NCI-H2227 (cell line): ENCODE results near the gene NHP2.
A peak's percentile ranks its signal among the peaks of the same experiment; 100 is the strongest.

ENCODE experiments used
- DNase-seq: peaks from one replicate; lab custom pipeline; 2025; ENCODE audit not compliant: unreplicated experiment; lab: John Stamatoyannopoulos, UW

The NHP2 gene

DNA sequence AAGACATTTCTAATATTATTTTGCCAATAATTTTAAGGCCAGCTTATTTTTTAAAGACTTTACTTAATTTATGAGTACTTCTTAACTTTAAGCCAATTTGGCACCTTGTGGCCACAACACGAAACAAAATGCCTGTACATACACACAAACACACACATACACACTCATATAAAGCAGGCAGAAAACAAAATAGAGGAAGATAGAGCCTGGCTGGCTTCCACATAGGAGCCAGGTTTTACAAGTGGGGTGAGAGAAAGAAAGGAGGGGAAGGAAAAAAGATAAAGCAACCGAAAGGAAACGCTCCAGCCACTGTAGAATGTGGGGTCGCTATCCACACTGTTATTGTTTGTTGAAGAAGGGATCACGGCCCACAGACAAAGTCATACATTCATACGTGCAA lies 23.1 kb upstream of the NHP2 start:
- no peak for DNase-seq

DNA sequence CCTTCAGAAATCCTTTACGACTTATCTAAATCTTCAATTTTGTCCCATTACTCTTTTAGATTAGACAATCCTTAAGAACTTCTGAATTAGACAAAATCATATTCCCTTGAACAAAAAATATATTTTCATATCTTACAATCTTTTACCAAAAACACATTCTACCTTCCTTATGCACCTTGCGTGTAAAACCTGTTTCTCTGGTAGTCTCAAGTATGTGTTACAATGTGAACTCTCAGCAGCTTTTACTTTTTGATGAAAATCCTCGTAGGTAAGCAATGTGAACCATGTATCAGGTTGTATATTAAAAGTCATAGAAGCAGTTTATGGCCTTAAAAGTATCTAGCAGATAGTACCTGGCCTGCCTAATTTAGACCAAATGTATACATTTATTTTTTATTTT lies 20.8 kb upstream of the NHP2 start:
- DNase-seq, result no peak

DNA sequence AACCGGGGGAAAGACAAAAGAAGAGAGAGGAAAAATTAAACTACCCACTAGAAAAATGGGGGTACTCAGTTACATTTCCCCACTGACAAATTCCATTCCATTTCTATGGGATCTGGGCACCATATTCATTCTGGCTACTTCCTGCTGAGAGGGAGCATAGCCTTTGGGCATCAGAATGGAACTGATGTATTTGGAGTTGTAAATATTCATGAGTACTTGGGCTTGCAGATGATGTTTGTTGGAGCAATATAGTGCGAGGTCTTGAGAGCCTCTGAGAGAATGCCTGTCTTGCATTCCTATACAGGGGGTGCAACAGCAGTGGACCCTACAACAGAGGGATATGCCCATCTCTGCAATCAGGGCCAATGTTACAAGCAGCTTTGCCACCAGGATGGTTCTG lies 16.8 kb upstream of the NHP2 start:
- DNase-seq, result no peak

DNA sequence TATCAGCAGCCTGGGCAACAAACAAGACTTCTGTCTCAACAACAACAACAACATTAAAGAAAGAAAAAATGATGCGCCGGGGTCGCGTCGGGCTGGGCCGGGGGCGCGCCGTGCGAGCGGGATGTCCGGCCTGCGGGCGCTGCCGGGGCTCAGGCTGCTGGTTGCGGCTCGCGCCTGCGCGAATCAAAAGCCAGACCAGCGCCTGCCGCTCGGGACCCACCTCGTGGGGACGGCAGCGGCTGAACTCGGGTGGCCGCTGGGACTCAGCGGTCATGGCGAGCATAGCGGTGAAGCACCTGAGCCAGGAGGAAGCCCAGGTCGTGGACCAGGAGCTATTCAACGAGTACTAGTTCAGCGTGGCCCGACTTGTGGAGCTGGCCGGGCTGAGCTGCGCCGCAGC lies 11.9 kb upstream of the NHP2 start:
- no peak for DNase-seq

GRCh38 chr5:178163772-178164735 lies 10.4 kb upstream of the NHP2 start:
- DNase-seq, result peak; percentile 89

DNA sequence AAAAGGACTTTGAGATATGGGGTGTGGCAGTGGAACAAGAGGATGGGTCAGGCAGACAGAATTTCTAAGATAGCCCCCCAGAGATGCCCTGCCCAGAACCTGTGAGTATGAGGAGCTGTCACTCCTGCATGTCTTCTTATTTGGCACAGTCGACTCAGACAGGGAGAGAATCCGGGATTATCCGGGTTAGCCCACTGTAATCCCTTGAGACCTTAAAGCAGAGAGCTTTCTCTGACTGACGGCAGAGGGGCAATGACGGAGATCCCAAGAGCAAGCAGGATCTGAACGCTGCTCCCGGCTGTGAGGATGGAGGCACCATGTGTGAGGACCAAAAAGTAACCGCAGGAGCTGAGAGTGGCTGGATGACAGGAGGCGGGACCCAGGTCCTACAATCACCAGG lies 8.8 kb upstream of the NHP2 start:
- no peak for DNase-seq

DNA sequence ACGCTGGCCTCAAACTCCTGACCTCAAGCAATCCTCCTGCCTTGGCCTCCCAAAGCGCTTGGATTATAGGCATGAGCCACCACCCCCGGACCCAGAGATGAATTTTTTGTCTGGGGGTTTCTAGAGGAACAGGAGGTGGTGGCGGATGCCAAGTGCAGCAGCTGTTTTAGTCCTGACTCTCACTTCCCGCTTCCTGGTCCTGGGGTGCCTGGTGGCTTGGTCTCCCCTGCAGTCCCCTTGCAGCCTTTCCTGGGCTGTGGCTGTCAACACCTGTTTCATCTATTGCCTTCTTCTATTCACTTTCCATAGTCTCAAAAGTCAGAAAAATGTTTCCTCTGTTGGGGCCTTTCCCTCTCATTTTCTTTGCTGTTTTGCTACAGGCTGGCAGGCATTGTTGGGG lies 6.5 kb upstream of the NHP2 start:
- no peak for DNase-seq

- DNase-seq, result no peak
Measured at GRCh38 chr5:178155065-178155464, 1.4 kb upstream of the NHP2 start.

DNA sequence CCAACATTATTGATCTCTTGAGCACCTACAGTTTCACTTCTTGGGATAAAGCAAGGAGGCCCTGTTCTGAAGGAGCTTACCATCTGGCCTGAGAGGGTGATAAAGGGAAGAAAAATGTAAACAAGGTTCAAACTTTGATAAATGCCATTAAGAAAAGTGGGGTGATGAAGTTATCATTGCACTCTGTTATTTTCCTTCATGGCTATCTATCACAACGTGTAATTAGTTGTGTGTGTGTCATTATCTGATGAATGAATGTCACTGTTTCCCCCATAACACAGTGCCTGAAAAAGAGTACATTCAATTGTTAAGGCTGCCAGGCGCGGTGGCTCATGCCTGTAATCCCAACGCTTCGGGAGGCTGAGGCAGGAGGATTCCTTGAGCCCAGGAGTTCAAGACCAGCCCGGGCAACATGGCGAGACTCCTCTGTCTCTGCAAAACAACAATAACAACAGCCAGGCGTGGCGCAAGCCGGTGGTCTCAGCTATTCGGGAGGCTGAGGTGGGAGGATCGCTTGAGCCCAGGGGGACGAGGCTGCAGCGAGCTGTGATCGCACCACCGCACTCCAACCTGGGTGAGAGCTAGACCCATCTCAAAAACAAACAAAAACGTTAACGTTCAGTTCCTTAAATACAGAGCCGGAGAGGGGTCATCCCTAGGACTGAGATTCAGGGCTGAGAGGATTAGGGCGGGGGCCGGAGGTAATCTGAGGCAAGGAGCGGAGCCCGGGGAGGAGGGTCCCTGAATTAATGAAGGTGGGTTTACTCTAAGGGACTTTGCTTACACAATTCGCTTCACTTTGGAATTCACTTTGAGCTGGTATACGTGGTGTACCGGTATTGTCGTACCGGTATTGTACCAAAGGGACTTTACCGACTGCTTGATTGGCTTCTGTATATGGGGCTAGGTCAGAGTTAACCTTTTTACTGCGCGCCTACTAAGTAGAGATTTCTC lies 917 bp downstream of the NHP2 start:
- DNase-seq, result no peak

- DNase-seq, result peak; percentile 15
Measured at GRCh38 chr5:178150977-178151734, 2.5 kb downstream of the NHP2 start.

GRCh38 chr5:178149199-178149932 lies 4.3 kb downstream of the NHP2 start:
- DNase-seq, result no peak

GRCh38 chr5:178147406-178147805 lies 6.3 kb downstream of the NHP2 start:
- DNase-seq, result no peak

GRCh38 chr5:178145965-178146820 lies 7.5 kb downstream of the NHP2 start:
- peak; percentile 65 for DNase-seq

DNA sequence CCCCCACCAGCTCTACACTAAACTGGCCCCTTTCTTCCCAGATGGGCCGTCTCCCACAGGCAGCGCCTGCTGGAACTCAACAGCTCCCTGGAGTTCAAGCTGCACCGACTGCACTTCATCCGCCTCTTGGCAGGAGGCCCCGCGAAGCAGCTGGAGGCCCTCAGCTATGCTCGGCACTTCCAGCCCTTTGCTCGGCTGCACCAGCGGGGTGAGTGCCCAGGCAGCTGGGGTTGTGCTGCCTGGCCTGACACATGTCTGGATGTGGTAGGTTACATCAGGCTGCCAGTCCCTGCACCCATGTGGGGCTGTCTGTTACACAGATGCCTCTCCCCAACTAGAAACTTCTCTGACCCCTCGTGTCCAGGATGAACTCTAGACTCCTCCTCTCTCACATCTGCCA lies 9.8 kb downstream of the NHP2 start:
- DNase-seq, result no peak

- DNase-seq, result no peak
Measured at GRCh38 chr5:178143246-178143645, 10.4 kb downstream of the NHP2 start.

DNA sequence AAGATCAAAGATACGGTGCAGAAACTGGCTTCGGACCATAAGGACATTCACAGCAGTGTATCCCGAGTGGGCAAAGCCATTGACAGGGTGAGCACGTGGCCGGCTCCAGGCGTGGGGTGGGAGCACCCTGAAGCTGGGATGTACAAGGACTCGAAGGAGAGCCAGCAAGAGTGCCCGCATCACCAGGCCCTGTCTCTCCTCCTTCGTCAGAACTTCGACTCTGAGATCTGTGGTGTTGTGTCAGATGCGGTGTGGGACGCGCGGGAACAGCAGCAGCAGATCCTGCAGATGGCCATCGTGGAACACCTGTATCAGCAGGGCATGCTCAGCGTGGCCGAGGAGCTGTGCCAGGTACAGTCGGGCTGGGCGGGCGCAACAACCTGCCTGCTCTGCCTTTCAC lies 11.0 kb downstream of the NHP2 start:
- no peak for DNase-seq

DNA sequence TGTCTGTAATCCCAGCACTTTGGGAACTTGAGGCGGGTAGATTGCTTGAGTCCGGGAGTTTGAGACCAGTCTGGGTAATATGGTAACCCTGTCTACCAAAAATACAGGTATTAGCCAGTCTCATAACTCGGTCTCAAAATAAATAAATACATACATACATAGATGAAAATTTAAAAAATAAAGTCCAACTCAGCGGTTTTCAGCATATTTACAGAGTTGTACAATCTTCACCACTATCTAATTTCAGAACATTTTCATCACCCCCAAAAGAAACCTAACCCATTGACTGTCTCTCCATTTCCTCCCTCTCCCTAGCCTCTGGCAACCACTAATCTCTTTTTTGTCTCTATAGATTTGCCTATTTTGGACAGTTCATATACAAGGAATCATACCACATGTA lies 12.1 kb downstream of the NHP2 start:
- DNase-seq, result no peak

GRCh38 chr5:178137991-178138390 lies 15.7 kb downstream of the NHP2 start:
- no peak for DNase-seq

DNA sequence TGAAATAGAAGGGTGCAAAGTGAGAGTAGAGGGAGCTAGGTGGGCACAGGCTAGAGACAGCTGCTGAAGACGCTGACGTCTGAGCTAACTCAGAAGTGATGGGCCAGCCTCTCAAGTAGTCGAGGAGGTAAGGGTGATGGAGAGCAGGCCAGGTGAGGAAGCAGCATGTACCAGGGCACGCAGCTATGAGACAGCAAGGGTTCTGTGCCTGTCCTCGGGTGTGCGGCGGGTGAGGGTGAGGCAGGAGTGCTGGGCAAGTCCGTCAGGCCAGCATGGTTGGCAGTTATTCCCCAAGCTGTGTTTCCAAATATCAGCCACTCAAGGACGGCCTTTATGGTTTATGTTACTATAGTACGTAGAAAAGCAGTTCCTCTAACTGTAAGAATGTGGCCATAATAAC lies 16.7 kb downstream of the NHP2 start:
- no peak for DNase-seq
